Neural cell (in vitro differentiated cells): Measurements from ENCODE around the gene GALNT2. TPM values are rescaled to one million over a fixed set of nuclear protein-coding genes. Genes with fewer than 3 reads are reported as not detected.

Experiments
- H2AFZ ChIP-seq: fragments of 200-600, 300-800 bp; sonication (generic), shearing (Covaris generic); 2 replicates; pipeline ENCODE4 v1.6.0; 2014; ENCODE audit warnings: low read depth, mild to moderate bottlenecking, antibody characterized with exemption, low read length, moderate library complexity
- H3F3A ChIP-seq: fragments of 200-600 bp; shearing (Covaris generic); 2 replicates; pipeline ENCODE4 v1.6.1; 2016; ENCODE audit warnings: mild to moderate bottlenecking, moderate library complexity, mixed read lengths, antibody characterized with exemption, low read length; ENCODE audit not compliant: insufficient read depth, poor library complexity, severe bottlenecking
- H3K27ac ChIP-seq: fragments of 200-600, 300-800 bp; sonication (generic), shearing (Covaris generic); 2 replicates; pipeline ENCODE4 v1.5.1; 2014; ENCODE audit warnings: mild to moderate bottlenecking, low read length, moderate library complexity
- H3K27me3 ChIP-seq: fragments of 300-800, 200-600 bp; sonication (generic), shearing (Covaris generic); 2 replicates; pipeline ENCODE4 v1.6.0; 2014; ENCODE audit warnings: mild to moderate bottlenecking, low read depth, low read length, moderate library complexity; ENCODE audit not compliant: insufficient read depth
- H3K36me3 ChIP-seq: fragments of 300-800, 200-600 bp; sonication (generic), shearing (Covaris generic); 2 replicates; pipeline ENCODE4 v1.5.1; 2014; ENCODE audit warnings: mild to moderate bottlenecking, antibody characterized with exemption, low read length, moderate library complexity; ENCODE audit not compliant: insufficient read depth
- H3K4me2 ChIP-seq: fragments of 300-800, 200-600 bp; sonication (generic), shearing (Covaris generic); 2 replicates; pipeline ENCODE4 v1.6.0; 2014; ENCODE audit warnings: mild to moderate bottlenecking, low read length
- H3K4me3 ChIP-seq: fragments of 300-800, 200-600 bp; sonication (generic), shearing (Covaris generic); 2 replicates; pipeline ENCODE4 v1.5.1; 2014; ENCODE audit warnings: mild to moderate bottlenecking, low read length, moderate library complexity
- H3K79me2 ChIP-seq: fragments of 200-600 bp; shearing (Covaris generic); replicated peaks from 2 replicates; pipeline ENCODE4 v1.6.0; 2014; ENCODE audit warnings: mild to moderate bottlenecking, low read length, moderate library complexity; ENCODE audit not compliant: insufficient read depth
- H3K9ac ChIP-seq: fragments of 300-800, 200-600 bp; sonication (generic), shearing (Covaris generic); 2 replicates; pipeline ENCODE4 v1.6.1; 2016; ENCODE audit warnings: mild to moderate bottlenecking, low read length, mixed read lengths
- H3K9me2 ChIP-seq: fragments of 200-600 bp; shearing (Covaris generic); 2 replicates; pipeline ENCODE4 v1.6.1; 2016; ENCODE audit warnings: mild to moderate bottlenecking, low read length, mixed read lengths; ENCODE audit not compliant: insufficient read depth
- H3K9me3 ChIP-seq: fragments of 200-600, 300-800 bp; sonication (generic), shearing (Covaris generic); 2 replicates; pipeline ENCODE4 v1.6.1; 2016; ENCODE audit warnings: mild to moderate bottlenecking, mixed run types, low read length, moderate library complexity, mixed read lengths
- H4K20me1 ChIP-seq: fragments of 200-600 bp; shearing (Covaris generic); 2 replicates; pipeline ENCODE4 v1.6.1; 2016; ENCODE audit warnings: mild to moderate bottlenecking, mixed run types; ENCODE audit not compliant: insufficient read depth
- CTCF ChIP-seq: fragments of 450-650 bp; IDR thresholded peaks from 2 replicates; pipeline ENCODE4 v1.5.1; 2014; ENCODE audit warnings: antibody characterized with exemption, mild to moderate bottlenecking, moderate library complexity; ENCODE audit not compliant: poor library complexity, severe bottlenecking
- EP300 ChIP-seq: fragments of 450-650 bp; conservative IDR thresholded peaks from 2 replicates; pipeline ENCODE4 v1.6.1; 2014; ENCODE audit warnings: antibody characterized with exemption, mild to moderate bottlenecking, moderate library complexity; ENCODE audit not compliant: poor library complexity, severe bottlenecking
- EZH2 ChIP-seq: fragments of 200-600, 300-800 bp; shearing (Covaris generic), sonication (generic); IDR thresholded peaks from 2 replicates; pipeline ENCODE4 v1.6.1; 2014; ENCODE audit warnings: antibody characterized with exemption, low read length, borderline replicate concordance, mild to moderate bottlenecking; ENCODE audit not compliant: insufficient read depth, poor library complexity, severe bottlenecking
- MXI1 ChIP-seq: fragments of 450-650 bp; conservative IDR thresholded peaks from 2 replicates; pipeline ENCODE4 v1.6.1; 2014; ENCODE audit warnings: antibody characterized with exemption, mild to moderate bottlenecking; ENCODE audit not compliant: poor library complexity, severe bottlenecking
- POLR2AphosphoS5 ChIP-seq: IDR thresholded peaks from 2 replicates; pipeline ENCODE4 v1.6.1; 2012
- RAD21 ChIP-seq: fragments of 450-650 bp; conservative IDR thresholded peaks from 2 replicates; pipeline ENCODE4 v1.6.1; 2014; ENCODE audit warnings: antibody characterized with exemption, mild to moderate bottlenecking, moderate library complexity
- REST ChIP-seq: IDR thresholded peaks from 2 replicates; pipeline ENCODE4 v1.6.1; 2012; ENCODE audit warnings: borderline replicate concordance
- SMC3 ChIP-seq: fragments of 450-650 bp; conservative IDR thresholded peaks from 2 replicates; pipeline ENCODE4 v1.6.1; 2014; ENCODE audit warnings: antibody characterized with exemption, mild to moderate bottlenecking, moderate library complexity; ENCODE audit not compliant: poor library complexity
- TAF1 ChIP-seq: IDR thresholded peaks from 2 replicates; pipeline ENCODE4 v1.6.1; 2012; ENCODE audit warnings: low read depth
- polyA plus RNA-seq: library from polyadenylated mRNA; depleted of rRNA; stranded (reverse); fragments of >200 nt; gene quantifications from 2 replicates; pipeline ENCODE4 v1.2.3, GENCODE V29; 2014

Gene GALNT2
- polyA plus RNA-seq, 1 donor from 2014 or later: 38.8 TPM

- TF ChIP-seq SMC3 (no peak), EP300 (no peak), RAD21 (no peak), MXI1 (no peak), REST (no peak), POLR2AphosphoS5 (no peak), CTCF (no peak), EZH2 (no peak), TAF1 (no peak)
- Histone ChIP-seq H3K27me3 (no peaks in the 10 kb centered on the region), H3K4me3 (no peak overlapping the region), H3K4me2 (no peak overlapping the region), H3K79me2 (peaks cover 19% of the 10 kb centered on the region), H3K27ac (no peak overlapping the region), H3F3A (no peaks in the 10 kb centered on the region), H3K9me2 (no peaks in the 10 kb centered on the region), H2AFZ (no peak overlapping the region), H3K36me3 (no peaks in the 10 kb centered on the region), H4K20me1 (no peaks in the 10 kb centered on the region), H3K9me3 (no peaks in the 10 kb centered on the region), H3K9ac (no peak overlapping the region)
Measured at GRCh38 chr1:230125141-230125540, 58.1 kb downstream of the GALNT2 start.

- Histone ChIP-seq H3K27me3 (no peaks in the 10 kb centered on the region), H3K4me2 (no peak overlapping the region), H3K27ac (no peak overlapping the region), H3K9me2 (no peaks in the 10 kb centered on the region), H3K9me3 (no peaks in the 10 kb centered on the region), H3K9ac (no peak overlapping the region), H3K79me2 (peaks cover 19% of the 10 kb centered on the region), H2AFZ (no peak overlapping the region), H3K36me3 (no peaks in the 10 kb centered on the region), H3K4me3 (no peak overlapping the region), H4K20me1 (no peaks in the 10 kb centered on the region), H3F3A (no peaks in the 10 kb centered on the region)
- no peak for TF ChIP-seq RAD21
Measured at GRCh38 chr1:230125640-230126528, 58.8 kb downstream of the GALNT2 start.
